WTC11 (cell line): ENCODE measurements around the gene ADAM12.

ENCODE experiments used
- CBFB ChIP-seq: sonication (generic); formaldehyde crosslinking; IDR thresholded peaks from 2 replicates; pipeline ENCODE4 v1.8.1; 2022; ENCODE audit warnings: mild to moderate bottlenecking, low read depth, missing genetic modification reagents
- CTCF ChIP-seq: fragments of 200-600 bp; IDR thresholded peaks from 2 replicates; pipeline ENCODE4 v1.8.0; 2022; ENCODE audit warnings: antibody characterized with exemption
- E2F4 ChIP-seq: sonication (generic); formaldehyde crosslinking; IDR thresholded peaks from 2 replicates; pipeline ENCODE4 v1.8.1; 2022; ENCODE audit warnings: low read depth, mild to moderate bottlenecking, moderate library complexity, missing genetic modification reagents, borderline replicate concordance
- ETV6 ChIP-seq: sonication (generic); formaldehyde crosslinking; IDR thresholded peaks from 2 replicates; pipeline ENCODE4 v1.8.1; 2022; ENCODE audit warnings: mild to moderate bottlenecking, missing genetic modification reagents
- FOXJ3 ChIP-seq: sonication (generic); formaldehyde crosslinking; IDR thresholded peaks from 2 replicates; pipeline ENCODE4 v1.9.0; 2021; ENCODE audit warnings: missing genetic modification reagents, mild to moderate bottlenecking, borderline replicate concordance
- HMGXB4 ChIP-seq: sonication (generic); formaldehyde crosslinking; IDR thresholded peaks from 2 replicates; pipeline ENCODE4 v1.8.1; 2023; ENCODE audit warnings: mild to moderate bottlenecking, moderate library complexity, missing genetic modification reagents
- PRRX2 ChIP-seq: fragments of 250-450 bp; sonication (Bioruptor Pico); IDR thresholded peaks from 2 replicates; pipeline ENCODE4 v1.8.0; 2021; ENCODE audit warnings: mild to moderate bottlenecking
- SP1 ChIP-seq: sonication (generic); formaldehyde crosslinking; conservative IDR thresholded peaks from 2 replicates; pipeline ENCODE4 v1.8.1; 2022; ENCODE audit warnings: missing genetic modification reagents
- ZMAT4 ChIP-seq: fragments of 250-450 bp; sonication (Bioruptor Pico); IDR thresholded peaks from 2 replicates; pipeline ENCODE4 v1.9.0; 2021; ENCODE audit warnings: mild to moderate bottlenecking
- ZNF263 ChIP-seq: sonication (generic); formaldehyde crosslinking; IDR thresholded peaks from 2 replicates; pipeline ENCODE4 v1.8.1; 2022; ENCODE audit warnings: low read depth, mild to moderate bottlenecking, moderate library complexity, missing genetic modification reagents
- TF ChIP-seq, protein P1 (sequence below): sonication (generic); formaldehyde crosslinking; IDR thresholded peaks from 2 replicates; pipeline ENCODE4 v1.8.1; 2022; ENCODE audit warnings: low read depth, missing genetic modification reagents, borderline replicate concordance

- no peak for TF ChIP-seq SP1
- no peak for TF ChIP-seq ZMAT4 (CRISPR knock-in tag)
- no peak for TF ChIP-seq CTCF
- no peak for TF ChIP-seq CBFB
- TF ChIP-seq ZNF263 (CRISPR knock-in tag): no peak
- TF ChIP-seq HMGXB4: no peak
- TF ChIP-seq, protein P1, sequence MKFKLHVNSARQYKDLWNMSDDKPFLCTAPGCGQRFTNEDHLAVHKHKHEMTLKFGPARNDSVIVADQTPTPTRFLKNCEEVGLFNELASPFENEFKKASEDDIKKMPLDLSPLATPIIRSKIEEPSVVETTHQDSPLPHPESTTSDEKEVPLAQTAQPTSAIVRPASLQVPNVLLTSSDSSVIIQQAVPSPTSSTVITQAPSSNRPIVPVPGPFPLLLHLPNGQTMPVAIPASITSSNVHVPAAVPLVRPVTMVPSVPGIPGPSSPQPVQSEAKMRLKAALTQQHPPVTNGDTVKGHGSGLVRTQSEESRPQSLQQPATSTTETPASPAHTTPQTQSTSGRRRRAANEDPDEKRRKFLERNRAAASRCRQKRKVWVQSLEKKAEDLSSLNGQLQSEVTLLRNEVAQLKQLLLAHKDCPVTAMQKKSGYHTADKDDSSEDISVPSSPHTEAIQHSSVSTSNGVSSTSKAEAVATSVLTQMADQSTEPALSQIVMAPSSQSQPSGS (CRISPR knock-in tag): no peak
- TF ChIP-seq PRRX2 (CRISPR knock-in tag): no peak
- TF ChIP-seq ETV6 (CRISPR knock-in tag): no peak
- no peak for TF ChIP-seq FOXJ3 (CRISPR knock-in tag)
- no peak for TF ChIP-seq E2F4 (CRISPR knock-in tag)
These were observed 405.1 kb downstream of the ADAM12 start for GRCh38 chr10:125983161-125983560.
